Measurements from ENCODE around the gene TEX29. TPM values are rescaled to one million over a fixed set of nuclear protein-coding genes. Genes with fewer than 3 reads are reported as not detected.

TEX29 gene
- total and polyA plus RNA-seq, 8 donors, result 0.35 to 1.2 (median 0.58) TPM

DNA sequence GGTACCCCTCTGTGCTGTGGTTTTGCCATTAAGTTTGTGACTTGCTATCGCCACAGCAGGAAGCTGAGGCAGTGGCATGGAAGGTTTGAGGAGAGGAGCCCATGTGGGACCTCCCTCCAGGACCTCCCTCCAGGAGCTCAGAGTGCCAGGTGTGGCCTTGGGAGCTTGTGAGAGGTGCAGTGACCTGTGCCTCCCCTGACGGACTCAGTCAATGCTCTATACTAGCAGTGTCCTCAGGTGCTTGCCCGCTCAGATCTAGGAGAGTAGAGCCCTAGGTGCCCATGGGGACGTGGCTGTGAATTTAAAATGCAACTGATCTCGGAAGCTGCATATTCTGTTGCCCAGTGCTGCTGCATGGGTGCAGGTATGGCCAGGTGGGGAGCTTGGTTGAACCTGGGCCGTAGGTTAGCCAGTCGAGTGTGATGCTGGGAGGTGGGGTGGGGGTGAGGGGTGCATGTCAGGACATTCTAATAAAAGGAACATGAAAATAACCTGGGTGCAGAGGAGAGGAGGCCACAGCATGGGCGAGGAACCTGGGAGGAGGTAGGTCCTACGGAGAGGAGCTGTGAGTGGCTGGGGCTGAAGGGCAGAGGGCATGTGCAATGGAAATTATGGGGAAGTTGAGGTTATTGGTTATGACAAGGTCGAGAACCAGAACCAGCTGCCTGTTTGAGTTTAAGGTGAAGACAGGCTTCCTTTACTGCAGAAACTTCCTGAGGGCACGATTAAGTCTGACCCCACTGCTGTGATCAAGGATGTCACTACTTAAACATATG is 41.6 kb downstream of the TEX29 start:
- TF ChIP-seq, protein P1, sequence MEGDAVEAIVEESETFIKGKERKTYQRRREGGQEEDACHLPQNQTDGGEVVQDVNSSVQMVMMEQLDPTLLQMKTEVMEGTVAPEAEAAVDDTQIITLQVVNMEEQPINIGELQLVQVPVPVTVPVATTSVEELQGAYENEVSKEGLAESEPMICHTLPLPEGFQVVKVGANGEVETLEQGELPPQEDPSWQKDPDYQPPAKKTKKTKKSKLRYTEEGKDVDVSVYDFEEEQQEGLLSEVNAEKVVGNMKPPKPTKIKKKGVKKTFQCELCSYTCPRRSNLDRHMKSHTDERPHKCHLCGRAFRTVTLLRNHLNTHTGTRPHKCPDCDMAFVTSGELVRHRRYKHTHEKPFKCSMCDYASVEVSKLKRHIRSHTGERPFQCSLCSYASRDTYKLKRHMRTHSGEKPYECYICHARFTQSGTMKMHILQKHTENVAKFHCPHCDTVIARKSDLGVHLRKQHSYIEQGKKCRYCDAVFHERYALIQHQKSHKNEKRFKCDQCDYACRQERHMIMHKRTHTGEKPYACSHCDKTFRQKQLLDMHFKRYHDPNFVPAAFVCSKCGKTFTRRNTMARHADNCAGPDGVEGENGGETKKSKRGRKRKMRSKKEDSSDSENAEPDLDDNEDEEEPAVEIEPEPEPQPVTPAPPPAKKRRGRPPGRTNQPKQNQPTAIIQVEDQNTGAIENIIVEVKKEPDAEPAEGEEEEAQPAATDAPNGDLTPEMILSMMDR (IDR thresholded peaks at IDR 0.05), result no peak
- Histone ChIP-seq H3K4me3 (no peak overlapping the region), H3K27ac (no peak overlapping the region), H3K4me1 (no peaks in the 10 kb centered on the region), H3K27me3 (peaks cover 0 to 21% of the 10 kb centered on the region in 2 donors), H3K9me3 (no peaks in the 10 kb centered on the region), H3K36me3 (no peaks in the 10 kb centered on the region)
- intact Hi-C loops (cut with DNase I), result no loop called here
- ATAC-seq (no peak), DNase-seq (no peak)

DNA sequence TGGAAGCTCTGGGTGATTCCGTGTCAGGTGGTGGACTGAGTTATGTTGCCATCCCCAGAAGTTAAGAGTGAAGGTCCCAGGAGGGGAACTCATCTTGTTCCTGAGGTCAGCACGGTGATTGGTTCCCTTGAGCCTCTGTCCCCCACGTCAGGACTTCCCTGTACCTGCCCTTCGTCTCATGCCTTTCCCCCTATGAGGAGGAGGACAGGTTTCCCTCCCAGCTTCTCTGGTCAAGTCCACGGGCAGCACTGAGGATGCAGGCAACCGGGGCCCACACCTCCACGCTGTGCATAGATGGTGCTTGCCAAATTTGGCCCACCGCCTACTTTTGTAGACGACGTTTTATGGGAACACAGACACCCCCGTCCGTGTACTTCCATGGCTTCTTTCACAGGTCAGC is 42.7 kb downstream of the TEX29 start:
- H3K4me1 ChIP-seq, result no peaks in the 10 kb centered on the region
- H3K27ac ChIP-seq, result no peak overlapping the region
- ATAC-seq (no peak), DNase-seq (no peak)
- H3K4me3 ChIP-seq, result no peak overlapping the region
- H3K36me3 ChIP-seq, result no peaks in the 10 kb centered on the region
- TF ChIP-seq, protein P1 (IDR thresholded peaks at IDR 0.05), result no peak
- no peaks in the 10 kb centered on the region for H3K9me3 ChIP-seq
- peaks cover 0 to 21% of the 10 kb centered on the region in 2 donors for H3K27me3 ChIP-seq
- intact Hi-C loops (cut with DNase I), result no loop called here

DNA sequence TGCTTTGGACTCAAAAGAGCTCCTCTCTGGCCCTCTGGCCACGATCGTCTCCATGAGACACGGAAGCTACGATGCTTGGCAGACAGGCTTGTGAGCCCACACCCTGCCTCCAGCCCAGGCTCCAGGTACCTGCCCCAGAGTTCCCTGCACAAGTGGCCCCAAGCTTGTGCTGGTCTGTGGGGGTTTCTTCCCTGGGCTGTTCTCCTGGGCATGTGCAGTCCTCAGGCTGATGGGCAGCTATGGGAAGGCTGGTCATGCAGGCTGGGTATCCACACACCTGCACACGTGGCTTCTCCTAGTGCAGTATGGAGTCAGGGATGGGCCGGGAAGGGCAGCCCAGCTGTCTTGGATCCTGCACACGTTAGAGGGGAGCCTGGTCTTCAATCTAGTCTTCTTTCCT is 43.1 kb downstream of the TEX29 start:
- intact Hi-C loops (cut with DNase I), result no loop called here
- ATAC-seq (no peak), DNase-seq (no peak)
- no peak overlapping the region for H3K27ac ChIP-seq
- no peak overlapping the region for H3K4me3 ChIP-seq
- H3K27me3 ChIP-seq, result peaks cover 0 to 21% of the 10 kb centered on the region in 2 donors
- H3K4me1 ChIP-seq, result no peaks in the 10 kb centered on the region
- H3K36me3 ChIP-seq, result no peaks in the 10 kb centered on the region
- H3K9me3 ChIP-seq, result no peaks in the 10 kb centered on the region
- TF ChIP-seq, protein P1 (IDR thresholded peaks at IDR 0.05), result no peak

DNA sequence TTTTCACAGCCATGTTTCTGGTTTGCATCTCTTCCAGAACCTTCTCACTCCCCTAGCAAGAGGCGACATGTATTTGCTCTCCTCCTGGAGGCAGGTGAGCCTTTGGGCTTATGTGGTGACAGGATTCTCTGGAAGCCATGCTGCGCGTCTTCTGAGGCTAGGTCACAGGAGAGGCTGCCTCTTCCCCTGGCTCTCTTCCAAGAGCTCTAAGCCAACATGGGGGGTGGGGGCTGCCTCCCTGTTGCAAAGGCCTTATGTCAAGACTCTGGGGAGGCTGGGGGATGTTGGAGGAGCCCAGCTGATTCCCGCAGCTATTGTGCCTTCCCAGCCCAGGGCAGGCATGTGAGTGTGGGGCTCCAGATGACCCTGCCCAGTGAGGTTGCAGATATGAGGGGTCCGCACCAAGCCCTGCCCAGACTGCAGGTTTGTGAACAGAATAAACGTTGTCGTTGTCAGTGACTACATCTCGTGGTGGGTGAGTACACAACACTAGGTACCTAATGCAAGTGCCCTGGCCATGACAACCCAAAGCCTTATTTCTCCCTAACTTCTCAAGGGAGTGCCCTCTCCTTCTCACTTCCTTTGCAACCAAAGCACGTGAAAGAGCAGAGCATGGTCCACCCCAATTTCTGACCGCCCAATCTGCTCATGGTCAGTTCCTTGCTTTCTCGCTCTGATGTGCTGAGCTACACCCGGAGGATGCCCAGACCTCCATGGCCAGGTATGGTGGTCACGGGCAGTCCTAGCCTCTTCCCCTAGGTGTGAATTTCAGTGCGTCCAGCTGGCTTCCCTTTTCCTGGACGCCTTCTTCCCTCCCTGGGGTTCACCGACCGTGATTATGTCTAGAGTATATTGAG is 44.9 kb downstream of the TEX29 start:
- Histone ChIP-seq H3K4me3 (no peak overlapping the region), H3K36me3 (no peaks in the 10 kb centered on the region), H3K27me3 (peaks cover 0 to 21% of the 10 kb centered on the region in 2 donors), H3K9me3 (no peaks in the 10 kb centered on the region), H3K4me1 (no peaks in the 10 kb centered on the region), H3K27ac (no peak overlapping the region)
- no peak for ATAC-seq
- intact Hi-C loops (cut with DNase I), result no loop called here
- DNase-seq, result no peak
- TF ChIP-seq, protein P1 (IDR thresholded peaks at IDR 0.05), result no peak

DNA sequence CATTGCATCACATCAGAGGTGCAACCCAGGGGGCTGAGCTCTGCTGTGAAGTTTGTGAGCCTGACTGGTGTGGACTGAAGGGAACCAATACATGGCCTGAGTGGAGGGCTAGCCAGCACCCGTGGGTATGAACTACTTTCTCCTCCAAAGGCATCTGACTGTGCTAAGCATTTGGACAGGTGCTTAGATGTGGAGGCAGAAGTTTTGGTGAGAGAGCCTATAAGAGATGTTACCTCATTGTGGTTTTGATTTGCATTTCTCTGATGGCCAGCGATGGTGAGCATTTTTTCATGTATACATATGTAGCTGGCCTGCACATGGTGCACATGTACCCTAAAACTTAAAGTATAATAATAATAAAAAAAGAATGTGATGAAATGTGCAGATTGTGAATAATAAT is 46.9 kb downstream of the TEX29 start:
- H3K27me3 ChIP-seq, result peaks cover 0 to 5% of the 10 kb centered on the region in 2 donors
- no peaks in the 10 kb centered on the region for H3K4me1 ChIP-seq
- TF ChIP-seq, protein P1 (IDR thresholded peaks at IDR 0.05), result no peak
- no peaks in the 10 kb centered on the region for H3K9me3 ChIP-seq
- no peak for ATAC-seq
- no peak overlapping the region for H3K27ac ChIP-seq
- intact Hi-C loops (cut with DNase I), result no loop called here
- no peak for DNase-seq
- H3K4me3 ChIP-seq, result no peak overlapping the region
- no peaks in the 10 kb centered on the region for H3K36me3 ChIP-seq

Measured in left lung (tissue), 10 donors.